DMS153 treated with DMSO at 0.1 percent for 48 hours (cell line): ENCODE data around the gene NLRP12.
"Not testable (repeated sequence)": the region's sequence is repeated elsewhere in the genome, so short reads cannot be mapped to it uniquely, and the experiment has no call there.

Experiments used
- DNase-seq: peaks from one replicate; lab custom pipeline; 2025; ENCODE audit not compliant: unreplicated experiment; lab: John Stamatoyannopoulos, UW

The NLRP12 gene

DNA sequence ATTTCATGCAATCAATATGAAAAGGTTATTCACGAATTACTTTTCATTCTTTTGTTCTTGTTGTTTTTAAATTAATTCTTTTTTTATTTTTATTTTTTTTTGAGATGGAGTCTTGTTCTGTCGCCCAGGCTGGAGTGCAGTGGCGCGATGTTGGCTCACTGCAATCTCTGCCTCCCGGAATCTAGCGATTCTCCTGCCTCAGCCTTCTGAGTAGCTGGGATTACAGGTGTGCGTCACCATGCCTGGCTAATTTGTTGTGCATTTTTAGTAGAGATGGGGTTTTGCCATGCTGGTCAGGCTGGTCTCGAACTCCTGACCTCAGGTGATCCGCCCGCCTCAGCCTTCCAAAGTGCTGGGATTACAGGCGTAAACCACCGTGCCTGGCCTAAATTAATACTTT lies 16.1 kb upstream of the NLRP12 start:
- not testable (repeated sequence) for DNase-seq

DNA sequence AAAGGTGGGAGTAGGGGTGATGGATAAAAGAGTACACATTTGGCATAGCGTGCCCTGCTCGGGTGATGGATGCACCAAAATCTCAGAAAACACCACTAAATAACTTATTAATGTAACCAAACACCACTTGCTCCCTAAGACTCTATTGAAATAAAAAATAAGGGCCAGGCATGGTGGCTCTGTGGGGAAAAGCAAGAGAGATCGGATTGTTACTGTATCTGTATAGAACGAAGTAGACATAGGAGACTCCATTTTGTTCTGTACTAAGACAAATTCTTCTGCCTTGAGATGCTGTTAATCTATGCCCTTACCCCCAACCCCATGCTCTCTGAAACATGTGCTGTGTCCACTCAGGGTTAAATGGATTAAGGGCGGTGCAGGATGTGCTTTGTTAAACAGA lies 14.3 kb upstream of the NLRP12 start:
- DNase-seq, result not testable (repeated sequence)

DNA sequence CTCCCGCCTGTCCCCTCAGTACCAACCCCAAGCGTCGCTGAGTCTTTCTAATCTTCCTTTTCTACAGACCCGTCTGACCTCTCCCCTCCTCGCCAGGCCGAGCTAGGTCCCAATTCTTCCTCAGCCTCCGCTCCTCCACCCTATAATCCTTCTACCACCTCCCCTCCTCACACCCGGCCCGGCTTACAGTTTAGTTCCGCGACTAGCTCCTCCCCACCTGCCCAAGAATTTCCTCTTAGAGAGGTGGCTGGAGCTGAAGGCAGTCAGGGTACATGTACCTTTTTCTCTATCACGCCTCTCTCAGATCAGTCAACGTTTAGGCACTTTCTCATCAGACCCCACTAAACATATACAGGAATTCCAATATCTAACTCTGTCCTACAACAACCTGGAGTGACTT lies 8.7 kb upstream of the NLRP12 start:
- DNase-seq, result not testable (repeated sequence)

DNA sequence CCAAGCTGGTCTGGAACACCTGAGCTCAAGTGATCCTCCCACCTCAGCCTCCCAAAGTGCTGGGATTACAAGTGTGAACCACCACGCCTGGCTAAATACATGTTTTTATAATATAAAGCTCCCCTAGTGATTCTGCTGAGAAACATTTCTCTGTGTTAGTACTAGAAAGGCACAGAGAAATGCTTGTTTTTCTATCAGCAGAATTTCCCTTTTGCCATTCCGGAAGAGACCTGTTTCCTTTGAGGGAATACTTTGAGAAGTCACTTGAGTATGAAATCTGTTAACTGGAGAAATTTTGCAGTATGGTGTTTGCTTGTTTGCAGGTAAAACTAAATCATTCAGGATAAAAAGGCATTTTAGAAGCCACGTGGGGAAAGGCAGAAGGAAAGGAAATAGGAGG lies 4.4 kb upstream of the NLRP12 start:
- DNase-seq, result no peak

DNA sequence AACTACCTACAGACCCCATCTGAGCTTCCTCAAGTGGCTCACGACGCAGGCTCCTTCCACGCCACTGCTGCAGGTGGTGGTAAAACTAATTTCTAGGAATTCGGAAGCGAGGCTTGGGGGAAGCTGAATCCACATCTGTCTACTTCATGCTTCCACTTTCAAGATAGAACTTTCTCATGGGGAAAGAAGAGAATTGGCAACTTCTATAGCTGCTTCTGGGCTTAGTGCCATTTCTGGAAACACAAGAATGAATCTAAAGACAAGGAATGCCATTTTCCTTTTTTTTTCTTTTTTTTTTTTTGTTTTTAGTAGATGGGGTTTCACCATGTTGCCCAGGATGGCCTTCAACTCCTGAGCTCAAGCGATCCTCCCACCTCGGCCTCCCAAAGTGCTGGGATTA lies 2.8 kb upstream of the NLRP12 start:
- DNase-seq, result no peak

DNA sequence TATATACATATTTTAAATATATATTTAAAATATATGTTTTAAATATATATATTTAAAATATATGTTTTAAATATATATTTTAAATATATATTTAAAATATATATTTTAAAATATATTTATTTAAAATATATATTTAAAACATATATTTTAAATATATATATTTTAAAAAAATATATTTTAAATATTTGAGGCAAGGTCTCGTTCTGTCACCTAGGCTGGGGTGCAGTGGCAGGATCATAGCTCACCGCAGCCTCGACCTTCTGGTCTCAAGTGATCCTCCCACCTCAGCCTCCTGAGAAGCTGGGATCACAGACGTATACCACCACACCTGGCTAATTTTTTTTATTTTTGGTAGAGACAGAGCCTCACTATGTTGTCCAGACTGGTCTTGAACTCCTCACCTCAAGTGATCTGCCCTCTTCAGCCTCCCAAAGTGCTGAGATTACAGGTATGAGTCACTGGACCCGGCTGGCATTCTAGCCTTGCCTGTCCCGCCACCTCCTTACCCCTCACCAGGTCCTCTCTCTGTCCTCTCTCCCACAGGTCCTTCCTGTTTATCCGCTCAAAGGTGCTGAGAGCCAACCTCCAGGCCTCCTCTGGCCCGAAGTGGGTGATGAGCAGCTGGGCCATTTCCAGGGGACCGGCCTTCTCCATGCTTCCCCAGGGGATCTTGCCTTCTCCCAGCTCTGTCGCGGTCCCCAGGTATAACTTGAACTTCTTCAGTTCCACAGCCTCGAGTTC lies 564 bp downstream of the NLRP12 start:
- DNase-seq, result no peak

DNA sequence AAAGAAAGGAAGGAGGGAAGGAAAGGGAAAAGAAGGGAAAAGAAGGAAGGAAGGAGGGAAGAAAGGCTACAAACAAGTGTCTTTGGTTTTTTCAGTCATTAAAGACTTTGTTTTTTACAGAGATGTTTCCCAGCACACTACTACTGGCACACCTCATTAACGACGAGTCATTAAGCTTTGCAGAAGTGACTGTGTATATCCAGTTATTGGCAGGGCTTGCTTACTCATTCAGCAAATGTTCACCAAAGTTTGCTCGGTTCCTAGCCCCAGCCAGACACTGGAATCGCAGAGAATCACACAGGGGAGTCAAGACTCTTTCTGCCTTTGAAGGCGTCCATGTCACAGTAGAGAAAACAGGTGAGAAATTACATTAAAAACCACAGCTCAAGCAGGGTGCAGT lies 4.3 kb downstream of the NLRP12 start:
- no peak for DNase-seq

DNA sequence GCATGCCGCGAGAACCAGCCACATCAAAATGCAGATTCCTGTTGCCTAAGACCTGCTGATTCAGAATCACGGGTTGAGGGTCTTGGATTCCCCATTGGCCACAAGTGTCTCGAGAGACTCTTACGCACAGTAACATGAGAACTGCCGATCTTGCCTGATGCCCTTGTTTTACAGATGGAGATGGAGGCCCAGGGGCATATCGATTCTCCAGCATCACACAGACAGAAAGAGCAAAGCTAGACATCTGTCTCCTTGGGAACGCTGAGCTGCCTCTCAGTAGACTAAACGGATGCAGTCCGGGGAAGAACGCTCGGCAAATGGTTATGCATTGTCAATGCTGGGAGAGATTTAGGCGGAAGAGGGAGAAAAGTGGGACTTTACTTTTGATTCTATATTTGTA lies 5.4 kb downstream of the NLRP12 start:
- DNase-seq, result no peak

DNA sequence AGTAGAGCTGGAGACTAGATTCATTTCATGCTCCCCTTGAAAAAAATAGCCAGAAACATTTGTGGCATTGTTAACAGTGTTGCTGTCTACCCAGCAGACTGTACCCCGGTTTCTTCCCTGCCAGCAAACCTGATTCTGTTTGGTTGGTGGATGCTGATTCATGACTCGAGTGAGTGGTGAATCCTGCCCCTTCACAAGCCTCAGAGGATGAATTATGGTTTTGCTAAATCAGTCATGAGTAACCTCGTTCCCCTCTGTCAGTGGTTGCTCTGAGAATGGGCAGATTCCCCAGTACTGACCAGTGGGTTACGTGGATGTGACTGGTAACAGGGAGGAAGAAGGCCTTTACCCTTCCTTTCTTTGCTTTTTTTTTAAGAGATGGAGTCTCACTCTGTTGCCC lies 10.1 kb downstream of the NLRP12 start:
- no peak for DNase-seq

DNA sequence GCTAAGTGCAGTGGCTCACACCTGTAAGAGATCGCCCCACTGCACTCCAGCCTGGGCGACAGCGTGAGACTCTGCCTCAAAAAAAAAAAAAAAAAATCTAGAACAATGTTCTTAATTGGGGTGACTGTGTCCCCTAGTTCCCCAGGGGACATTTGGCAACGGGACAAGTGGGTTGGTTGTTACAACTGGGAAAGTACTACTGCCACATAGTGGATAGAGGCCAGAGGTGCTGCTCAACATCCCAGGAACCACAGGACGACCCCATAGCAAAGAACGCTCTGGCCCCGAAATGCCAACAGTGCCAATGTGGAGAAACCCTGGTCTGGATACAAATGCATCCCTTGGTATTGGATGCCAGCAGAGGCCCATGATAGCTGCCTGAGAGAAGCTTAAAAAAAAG lies 11.8 kb downstream of the NLRP12 start:
- no peak for DNase-seq

DNA sequence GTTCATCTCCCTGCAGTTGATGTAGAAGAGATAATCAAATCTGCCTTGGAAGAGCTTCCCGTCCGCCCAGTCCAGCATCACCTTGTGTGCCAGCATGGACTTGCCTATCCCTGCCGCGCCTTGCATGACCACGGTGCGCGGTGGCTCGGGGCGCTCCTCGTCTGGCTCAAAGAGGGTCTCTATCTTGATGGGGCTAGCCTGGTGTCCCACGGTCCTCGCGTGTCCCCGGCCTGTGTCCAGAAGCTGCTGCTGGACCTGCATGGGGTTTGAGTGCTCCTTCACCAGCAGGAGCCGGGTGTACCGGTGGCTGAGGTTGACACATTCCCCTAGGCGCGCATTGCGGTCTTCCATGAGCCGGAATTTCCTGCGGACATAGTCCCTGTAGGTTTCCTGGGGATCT lies 13.2 kb downstream of the NLRP12 start:
- DNase-seq, result no peak

DNA sequence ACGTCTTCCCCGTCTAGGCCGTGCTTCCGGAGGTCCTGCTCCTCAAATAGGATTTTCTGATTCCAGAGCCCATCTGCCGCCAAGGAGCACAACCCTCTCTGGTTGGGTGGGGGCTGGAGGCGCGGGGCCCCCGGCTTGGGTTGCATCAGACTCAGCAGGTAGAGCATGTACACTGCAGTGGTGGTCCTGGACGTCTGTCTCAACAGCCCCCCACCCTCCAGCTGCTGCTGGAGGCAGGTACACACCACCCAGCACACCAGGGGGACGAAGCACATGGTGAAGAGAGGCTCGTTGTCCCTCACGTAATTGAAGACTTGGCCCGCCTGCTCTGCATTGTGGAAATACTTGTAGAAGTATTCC lies 13.9 kb downstream of the NLRP12 start:
- no peak for DNase-seq

DNA sequence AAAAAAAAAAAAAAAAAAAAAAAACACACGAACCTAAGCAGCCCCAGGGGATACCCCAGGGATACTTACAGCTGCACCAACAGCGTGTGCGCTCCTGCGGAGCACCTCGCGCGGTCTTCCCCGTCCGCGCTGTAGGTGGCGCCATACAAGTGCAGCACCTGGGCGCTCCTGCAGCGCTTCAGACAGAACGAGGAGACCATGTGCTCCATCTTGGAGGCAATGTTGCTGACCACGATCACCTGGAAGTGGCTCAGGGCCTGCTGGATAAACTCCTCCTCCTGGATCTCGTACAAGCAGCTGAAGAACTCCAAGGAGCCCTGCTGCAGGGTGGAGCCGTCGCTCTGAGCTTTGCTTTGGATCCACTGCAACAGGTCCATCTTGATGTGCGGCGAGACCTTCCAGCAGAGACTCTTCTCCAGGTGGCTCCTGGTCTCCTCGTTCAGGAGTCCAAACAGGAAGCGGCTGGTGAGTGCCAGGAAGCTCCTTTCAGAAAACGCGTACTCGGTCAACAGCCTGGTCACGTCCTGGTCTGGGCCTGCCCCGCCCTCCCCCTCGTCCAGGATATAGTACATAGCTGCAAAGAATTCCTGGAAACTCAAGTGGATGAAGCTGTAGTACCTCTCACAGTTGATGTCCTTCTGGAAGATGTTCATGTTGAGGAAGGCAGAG lies 14.5 kb downstream of the NLRP12 start:
- DNase-seq, result no peak

DNA sequence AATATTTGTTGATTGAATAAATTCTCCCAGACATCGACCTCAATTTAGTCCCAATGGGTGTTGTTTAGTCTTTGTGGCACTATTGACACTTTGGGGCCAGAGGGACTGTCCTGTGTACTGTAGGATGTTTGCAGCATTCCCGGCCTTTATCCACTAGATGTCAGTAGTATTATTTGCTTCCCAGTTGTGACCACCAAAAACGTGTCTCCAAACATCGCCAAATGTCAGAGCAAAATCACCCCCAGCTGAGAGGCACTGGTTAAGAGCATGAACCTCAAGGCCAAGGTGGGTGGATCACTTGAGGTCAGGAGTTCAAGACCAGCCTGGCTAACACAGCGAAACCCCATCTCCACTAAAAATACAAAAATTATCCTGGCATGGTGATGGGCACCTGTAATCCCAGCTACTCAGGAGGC lies 15.4 kb downstream of the NLRP12 start:
- no peak for DNase-seq

DNA sequence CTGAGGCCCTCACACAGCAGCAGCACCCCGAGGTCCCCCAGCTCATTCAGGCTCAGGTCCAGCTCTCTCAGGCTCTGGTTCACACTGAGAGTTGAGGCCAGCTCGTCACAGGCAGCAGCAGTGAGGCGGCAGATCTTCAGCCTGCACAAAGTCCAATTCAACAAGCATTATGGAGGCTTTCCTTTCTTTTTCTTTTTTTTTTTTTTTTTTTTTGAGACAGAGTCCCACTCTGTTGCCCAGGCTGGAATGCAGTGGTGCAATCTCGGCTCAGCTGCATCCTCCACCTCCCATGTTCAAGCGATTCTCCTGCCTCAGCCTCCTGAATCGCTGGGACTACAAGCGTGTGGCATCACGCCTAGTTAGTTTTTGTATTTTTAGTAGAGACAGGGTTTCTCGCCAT lies 22.9 kb downstream of the NLRP12 start:
- DNase-seq, result no peak

DNA sequence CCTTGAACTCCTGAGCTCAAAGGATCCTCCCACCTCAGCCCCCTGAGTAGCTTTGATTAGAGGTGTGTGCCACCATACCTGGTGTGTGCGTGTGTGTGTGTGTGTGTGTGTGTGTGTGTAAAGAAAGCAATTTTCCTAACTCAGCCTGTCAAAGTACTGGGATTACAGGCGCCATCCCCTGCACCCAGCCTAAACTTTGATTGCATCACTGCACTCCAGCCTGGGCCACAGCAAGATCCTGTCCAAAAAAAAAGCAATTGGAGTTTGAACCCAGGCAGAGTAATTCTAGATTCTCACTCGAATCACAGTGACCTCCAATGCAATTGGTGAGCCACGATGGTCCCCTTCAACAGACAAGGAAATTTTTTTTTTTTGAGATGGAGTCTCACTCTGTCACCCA lies 29.1 kb downstream of the NLRP12 start:
- DNase-seq, result no peak

DNA sequence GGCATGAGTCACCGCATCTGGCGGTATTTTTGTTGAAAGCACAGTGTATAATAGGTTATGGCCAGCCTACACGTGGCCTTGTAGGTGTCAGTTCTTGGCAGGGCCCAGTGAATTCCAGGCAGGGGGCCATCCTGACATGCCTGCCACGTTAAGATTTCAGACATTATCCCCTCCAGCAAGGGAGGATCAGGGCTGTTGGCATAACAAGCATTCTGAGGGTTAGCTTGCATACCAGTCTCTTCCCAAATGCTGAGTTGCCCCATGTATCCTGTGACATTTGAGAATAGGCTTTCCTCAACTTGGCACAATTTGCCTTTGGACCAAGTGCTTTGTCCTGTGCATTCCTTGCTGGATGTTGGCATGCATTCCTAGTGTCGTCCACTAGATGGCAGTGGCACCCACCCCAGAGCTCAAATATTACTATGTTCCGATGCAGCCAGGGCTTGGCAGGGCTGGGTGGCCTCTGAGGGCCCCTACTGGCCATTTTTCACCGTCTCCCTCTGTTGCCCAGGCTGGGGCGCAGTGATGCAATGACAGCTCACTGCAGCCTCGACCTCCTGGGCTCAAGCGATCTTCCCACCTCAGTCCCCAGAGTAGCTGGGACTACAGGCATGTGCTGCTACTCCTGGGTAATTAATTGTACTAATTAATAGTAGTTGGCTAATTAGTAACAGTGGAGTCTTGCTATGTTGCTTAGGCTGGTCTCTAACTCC lies 31.2 kb downstream of the NLRP12 start:
- DNase-seq, result peak; percentile 40

DNA sequence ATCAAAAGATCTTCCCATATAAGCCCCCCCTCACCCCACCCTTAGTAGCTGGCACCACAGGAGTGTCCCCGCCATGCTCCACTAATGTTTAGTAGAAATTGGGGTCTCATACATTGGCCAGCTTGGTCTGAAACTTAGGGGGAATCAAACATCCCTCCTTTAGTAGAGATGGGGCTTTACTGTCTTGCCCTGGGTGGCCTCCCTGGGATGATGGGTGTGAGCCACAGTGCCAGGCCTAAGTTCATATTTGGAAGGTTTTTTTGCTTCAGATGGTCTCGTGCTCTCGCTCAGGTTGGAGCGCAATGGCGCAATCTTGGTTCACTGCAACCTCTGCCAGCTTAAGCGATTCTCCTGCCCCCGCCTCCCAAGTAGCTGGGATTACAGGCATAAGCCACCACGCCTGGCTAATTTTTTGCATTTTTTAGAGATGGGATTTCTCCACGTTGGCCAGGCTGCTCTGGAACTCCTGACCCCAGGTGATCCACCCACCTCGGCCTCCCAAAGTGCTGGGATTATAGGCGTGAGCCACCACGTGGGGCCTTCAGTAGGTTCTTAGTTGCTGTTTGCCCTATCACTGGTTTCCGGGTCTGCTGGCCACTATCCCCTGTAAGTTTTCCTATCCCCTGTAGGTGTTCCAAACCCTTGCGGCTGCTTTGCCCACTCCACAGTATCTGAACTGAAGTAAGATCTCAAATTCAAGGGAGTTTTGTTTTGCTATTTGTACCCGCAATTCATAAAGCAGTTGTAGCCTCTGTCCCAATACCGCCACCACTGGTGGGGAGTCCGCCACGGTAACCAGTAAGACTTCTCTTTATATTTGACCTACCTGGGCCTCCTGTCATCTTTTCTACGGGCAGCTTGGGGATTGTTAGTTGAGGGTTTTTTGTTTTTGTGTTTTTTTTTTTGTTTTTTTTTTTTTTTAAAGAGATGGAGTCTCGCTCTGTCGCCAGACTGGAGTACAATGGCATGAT lies 34.1 kb downstream of the NLRP12 start:
- DNase-seq, result no peak

DNA sequence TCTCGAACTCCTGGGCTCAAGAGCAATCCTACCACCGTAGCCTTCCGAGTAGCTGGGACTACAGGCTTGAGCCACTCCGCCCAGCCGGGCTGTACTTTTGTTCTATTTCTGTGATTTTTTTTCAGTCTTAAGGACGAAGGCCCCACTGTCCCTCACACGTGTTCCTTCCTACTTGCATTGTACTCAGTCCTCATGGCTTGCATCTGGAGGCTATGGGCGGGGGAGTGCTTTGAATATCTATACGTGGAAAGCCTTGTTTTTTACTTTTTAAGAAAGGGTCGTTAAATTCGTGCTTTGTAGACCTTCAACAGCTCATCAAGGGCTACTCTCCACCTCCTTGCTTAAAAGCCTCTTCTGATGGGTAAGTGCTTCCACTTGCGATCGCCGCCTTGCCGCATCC lies 36.8 kb downstream of the NLRP12 start:
- DNase-seq, result no peak

DNA sequence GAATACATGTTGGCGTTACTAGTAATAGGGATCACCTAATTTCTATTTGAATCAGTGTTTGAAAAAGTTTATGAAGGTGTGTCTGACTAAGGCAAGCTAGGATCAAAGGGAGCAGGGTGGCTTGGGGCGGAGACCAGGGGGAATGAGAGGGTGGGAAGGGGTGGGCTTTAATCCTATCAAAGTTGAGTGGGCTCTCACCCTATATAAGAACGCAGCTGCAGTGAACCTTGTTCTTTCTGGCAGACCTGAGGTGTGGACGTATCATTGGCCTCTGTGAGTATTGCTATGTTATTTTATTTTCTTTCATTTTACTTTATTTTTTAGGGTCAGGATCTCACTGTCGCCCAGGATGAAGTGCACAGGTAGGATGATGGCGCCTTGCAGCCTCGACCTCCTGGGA lies 37.4 kb downstream of the NLRP12 start:
- no peak for DNase-seq

DNA sequence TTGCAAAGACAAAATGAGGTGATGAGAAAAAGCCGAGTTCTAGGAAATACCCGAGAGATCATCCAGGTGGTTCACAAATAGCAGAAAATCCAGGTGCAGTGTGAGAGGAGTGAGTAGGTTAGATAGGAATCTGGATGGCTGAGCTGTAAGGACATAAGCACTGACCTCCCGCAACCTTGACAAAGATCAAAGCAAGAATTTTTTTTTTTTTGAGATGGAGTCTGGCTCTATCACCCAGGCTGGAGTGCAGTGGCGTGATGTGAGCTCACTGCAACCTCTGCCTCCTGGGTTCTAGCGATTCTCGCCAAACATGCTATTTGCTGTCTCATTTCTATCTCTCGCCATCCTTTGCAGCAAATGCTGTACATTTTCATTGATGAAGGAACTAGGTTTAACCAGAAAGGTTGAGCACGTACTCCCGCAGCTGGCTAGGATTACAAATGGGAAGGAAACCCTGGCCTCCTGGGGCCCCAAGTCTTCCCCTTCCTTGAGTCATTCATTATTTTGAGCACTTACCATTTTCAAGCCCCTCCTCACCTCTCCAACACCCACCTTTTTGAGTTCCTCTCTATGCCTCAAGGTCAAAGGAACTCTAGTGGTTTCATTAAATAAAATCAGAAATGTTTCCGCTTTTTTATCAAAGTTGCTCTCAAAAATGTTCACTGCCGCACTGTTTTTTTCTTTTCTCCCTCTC lies 38.8 kb downstream of the NLRP12 start:
- no peak for DNase-seq
